HG03196 (cell line): ENCODE results near the gene PAWR.
A peak's percentile ranks its signal among the peaks of the same experiment; 100 is the strongest.
"Not testable (repeated sequence)": the region's sequence is repeated elsewhere in the genome, so short reads cannot be mapped to it uniquely, and the experiment has no call there.

Source experiments
- ATAC-seq: cut with Tn5 transposase; IDR thresholded peaks from one replicate; pipeline ENCODE4 v1.9.1; 2021; ENCODE audit not compliant: unreplicated experiment

Gene PAWR

DNA sequence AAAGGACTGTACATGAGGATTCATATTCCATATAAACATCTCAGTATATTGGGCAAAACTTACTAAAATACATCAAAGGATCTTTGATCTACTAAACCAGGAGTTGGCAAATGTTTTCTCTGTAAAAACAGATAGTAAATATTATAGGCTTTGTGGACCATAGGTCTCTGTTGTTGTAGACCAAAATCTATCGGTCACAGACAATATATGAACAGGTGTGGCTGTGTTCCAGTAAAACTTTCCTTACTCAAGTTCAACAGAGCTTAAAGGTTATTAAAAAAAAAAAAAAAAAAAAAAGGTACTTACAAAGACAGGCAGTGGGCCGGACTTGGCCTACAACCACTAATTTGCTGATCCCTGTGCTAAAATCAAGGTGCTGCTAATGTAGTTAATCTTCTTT is 40.3 kb downstream of the PAWR start:
- no peak for ATAC-seq

- no peak for ATAC-seq
Observed at GRCh38 chr12:79648881-79649280, 41.9 kb downstream of the PAWR start.

- not testable (repeated sequence) for ATAC-seq
Observed at GRCh38 chr12:79646843-79647242, 43.9 kb downstream of the PAWR start.

- ATAC-seq: peak; percentile 99
Observed at GRCh38 chr12:79645235-79645630, 45.5 kb downstream of the PAWR start.

DNA sequence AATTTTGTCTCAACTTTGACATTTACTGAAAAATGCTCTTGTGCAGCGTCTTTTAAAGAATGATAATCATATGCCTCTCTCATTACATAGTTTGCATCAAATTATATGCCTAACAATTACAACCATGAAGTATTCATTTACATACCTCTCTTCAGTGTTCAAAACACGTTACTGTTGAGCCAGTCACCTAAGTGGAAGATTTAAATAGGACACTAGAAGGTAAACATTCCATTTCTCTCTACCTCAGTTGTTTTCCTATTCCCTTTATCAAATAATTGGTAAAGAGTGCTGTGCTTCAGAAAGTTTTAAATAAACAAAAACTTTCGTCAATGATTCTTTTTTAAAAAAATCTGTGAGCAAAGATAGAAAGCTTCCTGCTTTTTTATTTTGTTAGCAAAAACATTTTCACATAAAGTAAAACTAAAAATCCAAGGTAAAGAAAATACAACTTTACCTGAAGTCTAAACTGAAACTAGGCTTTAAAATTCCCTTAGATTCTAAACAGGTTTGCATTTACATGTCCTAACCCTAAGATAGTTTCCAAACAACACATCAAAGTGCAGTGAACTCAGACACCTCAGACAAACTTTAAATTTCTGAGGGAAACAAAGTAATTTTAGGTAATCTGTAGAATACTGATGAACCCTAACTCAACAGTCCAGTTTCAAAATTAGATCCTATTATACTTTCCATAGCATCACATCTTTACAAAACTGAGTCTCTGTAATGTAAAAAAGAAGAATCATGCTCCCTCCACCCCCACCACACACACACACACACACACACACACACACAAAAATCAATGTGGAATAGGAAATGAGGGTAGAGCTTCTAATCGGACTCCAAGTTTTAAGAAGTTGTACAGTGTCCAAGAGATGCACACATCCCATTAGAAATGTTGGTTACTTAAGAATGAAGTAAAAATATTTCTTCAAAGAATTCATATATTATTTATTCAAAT is 46.2 kb downstream of the PAWR start:
- peak; percentile 15 for ATAC-seq

- no peak for ATAC-seq
Observed at GRCh38 chr12:79643821-79644220, 46.9 kb downstream of the PAWR start.

GRCh38 chr12:79638490-79638889 is 52.3 kb downstream of the PAWR start:
- ATAC-seq: no peak

DNA sequence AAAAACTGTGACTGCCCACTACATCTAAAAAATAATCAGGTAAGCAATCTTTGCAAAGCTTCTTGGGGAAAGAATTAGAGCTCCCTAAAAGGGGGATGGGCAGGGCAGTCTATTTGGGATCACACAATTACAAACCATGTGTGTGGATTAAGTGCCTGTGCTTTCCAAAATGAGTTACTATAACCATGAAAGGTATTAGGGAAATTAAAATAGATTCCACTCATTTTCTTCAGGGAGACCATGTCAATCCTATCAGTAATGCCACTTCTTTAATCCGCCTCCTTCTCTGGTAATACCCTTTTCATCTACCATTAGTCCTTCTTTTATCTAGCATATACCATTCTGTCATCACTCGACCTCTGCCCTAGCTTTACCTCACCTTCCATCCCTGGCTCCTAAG is 53.7 kb downstream of the PAWR start:
- ATAC-seq: no peak

GRCh38 chr12:79635676-79636075 is 55.1 kb downstream of the PAWR start:
- no peak for ATAC-seq

DNA sequence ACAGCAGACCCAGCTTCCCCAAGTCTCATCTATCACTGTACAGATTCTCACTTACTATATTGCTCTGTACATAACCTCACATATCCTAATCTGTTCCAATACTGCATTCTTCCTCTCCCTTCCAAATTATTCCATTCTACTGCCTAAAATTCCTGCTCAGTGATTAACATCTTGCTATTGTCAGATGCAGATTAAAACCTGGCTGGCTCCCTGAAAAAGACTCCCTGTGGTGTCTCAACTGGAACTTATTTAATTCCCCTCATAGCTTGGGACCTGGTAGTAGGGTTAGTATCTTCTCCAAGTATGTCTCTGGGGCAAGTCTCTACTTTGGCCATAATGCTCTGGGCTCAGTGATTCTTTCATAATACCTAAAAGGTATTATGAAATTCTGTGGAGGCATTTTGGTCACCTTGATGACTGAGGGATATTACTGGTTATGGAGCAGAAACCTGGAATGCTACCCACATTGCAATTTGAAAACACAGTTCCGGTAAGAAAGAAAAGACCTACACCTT is 55.8 kb downstream of the PAWR start:
- no peak for ATAC-seq

- ATAC-seq: no peak
Observed at GRCh38 chr12:79629561-79629960, 61.2 kb downstream of the PAWR start.

GRCh38 chr12:79626735-79627134 is 64.0 kb downstream of the PAWR start:
- ATAC-seq: not testable (repeated sequence)

DNA sequence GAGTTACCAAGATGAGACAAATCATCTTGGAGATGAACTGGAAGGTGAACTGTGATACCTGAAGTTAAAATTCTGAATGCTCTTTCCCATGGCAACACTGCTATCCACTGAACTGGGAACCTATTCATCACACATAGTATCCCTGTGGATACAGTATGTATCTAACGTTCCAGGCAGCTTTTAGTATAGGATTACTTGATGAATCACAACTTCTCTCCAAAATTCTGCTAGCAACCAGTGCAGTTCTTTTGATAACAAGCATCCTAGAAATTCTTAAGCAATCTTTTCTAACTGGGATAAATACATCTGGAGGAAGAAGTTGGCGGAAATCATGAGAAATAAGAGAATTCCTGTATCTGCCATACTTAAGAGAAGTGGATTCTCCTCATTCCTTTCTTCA is 66.4 kb downstream of the PAWR start:
- ATAC-seq: no peak

DNA sequence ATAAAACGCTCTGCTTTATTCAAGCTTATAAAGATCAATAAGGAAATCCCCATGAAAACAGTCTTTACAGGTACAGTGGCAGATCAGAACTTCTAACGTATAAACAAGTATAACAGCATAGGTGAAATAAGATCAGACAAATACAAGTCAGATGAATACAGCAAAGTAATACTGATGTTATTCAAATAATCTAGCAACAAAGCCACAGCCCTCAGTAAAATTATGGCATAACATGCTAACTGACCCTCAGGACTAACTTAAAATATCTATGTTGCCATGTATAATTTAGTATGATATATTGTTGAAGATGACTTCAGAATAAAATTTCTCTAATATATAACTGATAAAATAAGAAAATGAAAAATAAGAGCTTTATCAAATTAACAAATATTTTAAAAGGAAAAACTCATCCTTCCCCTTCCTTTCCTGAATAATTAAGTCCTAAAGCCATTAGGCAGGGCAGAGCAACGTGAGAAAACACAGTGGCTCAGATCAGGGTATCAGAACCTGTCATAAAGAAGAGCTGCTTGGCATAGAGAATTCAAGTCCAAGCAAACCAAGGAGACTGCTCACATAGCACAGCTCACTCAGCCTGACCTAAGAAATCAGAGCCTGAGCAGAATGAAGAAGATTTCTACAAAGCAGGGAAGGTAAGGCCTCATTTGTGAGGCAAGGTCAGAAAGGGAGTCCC is 70.7 kb downstream of the PAWR start:
- no peak for ATAC-seq

GRCh38 chr12:79618848-79619404 is 71.8 kb downstream of the PAWR start:
- ATAC-seq: no peak

GRCh38 chr12:79617696-79618095 is 73.1 kb downstream of the PAWR start:
- ATAC-seq: no peak

- peak; percentile 64 for ATAC-seq
Observed at GRCh38 chr12:79615596-79616560, 74.9 kb downstream of the PAWR start.

GRCh38 chr12:79614730-79615129 is 76.0 kb downstream of the PAWR start:
- no peak for ATAC-seq

DNA sequence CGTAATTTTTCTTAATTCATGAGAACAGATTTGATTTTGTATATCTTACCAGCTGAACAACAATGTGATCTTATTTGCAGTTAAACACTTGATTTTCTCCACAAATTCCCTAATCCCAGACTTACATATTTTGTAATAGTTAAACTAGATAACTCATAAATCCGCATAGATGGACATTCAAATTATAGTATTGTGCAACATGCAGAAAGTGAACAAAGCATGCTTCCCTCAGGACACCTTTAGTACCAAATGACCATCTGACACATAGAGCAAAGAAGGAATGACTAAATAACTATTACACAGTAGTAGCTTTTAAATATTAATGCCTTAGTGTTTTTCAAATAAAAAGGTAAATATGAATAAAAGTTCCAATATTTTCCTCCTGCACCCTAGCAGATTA is 88.9 kb downstream of the PAWR start:
- ATAC-seq: no peak

- no peak for ATAC-seq
Observed at GRCh38 chr12:79597910-79598309, 92.9 kb downstream of the PAWR start.
